Measurements from ENCODE around the gene KCNIP1. TPM values are rescaled to one million over a fixed set of nuclear protein-coding genes. Genes with fewer than 3 reads are reported as not detected.

KCNIP1 gene
- total and polyA plus RNA-seq, 2 of the 8 experiments (the other 6 are each of a cell fraction or from before 2014, with no cell fraction given) = 0.52 to 0.83 TPM

GRCh38 chr5:170523142-170523551 lies 19.3 kb downstream of the KCNIP1 start (continued):
- TF ChIP-seq TAF1 (IDR thresholded peaks at IDR 0.05; ENCODE audit: low read depth, low read length) (no peak), CHD2 (IDR thresholded peaks at IDR 0.05; ENCODE audit: low read length) (no peak), JUN (IDR thresholded peaks at IDR 0.05; ENCODE audit: low read depth, low read length) (no peak), TAF7 (optimal IDR thresholded peaks at IDR 0.05; ENCODE audit: borderline replicate concordance, low read depth, low read length) (no peak), ASH2L (IDR thresholded peaks at IDR 0.05; ENCODE audit: low read length) (no peak), KDM5A (IDR thresholded peaks at IDR 0.05; ENCODE audit: low read length) (no peak), SIN3A (conservative IDR thresholded peaks at IDR 0.05 in 1 of 2, IDR thresholded peaks at IDR 0.05 in 1 of 2; ENCODE audit: low read depth in 1 of 2, low read length in 2 of 2) (no peak), CTBP2 (IDR thresholded peaks at IDR 0.05; ENCODE audit: borderline replicate concordance, insufficient read depth, insufficient read length, low read length) (no peak)

All from H1 (cell line).